Activated CD4-positive, alpha-beta T cell treated with anti-CD3 and anti-CD28 coated beads for 1 hour (primary cell): ENCODE results near the gene MS4A6A.
"Not testable (repeated sequence)": the region's sequence is repeated elsewhere in the genome, so short reads cannot be mapped to it uniquely, and the experiment has no call there.

Experiments
- DNase-seq: peaks from one replicate; pipeline ENCODE4 v3.0.0-alpha.2; 2020

Gene MS4A6A

GRCh38 chr11:60182541-60183330 lies at the start of gene MS4A6A:
TSS of gene MS4A6A (minus strand) at chr11:60183083. CDS start at chr11:60181727, 1,356 bp downstream.
- DNase-seq = no peak

GRCh38 chr11:60230681-60231080 lies 47.8 kb upstream of the MS4A6A start:
- DNase-seq = no peak

- no peak for DNase-seq
Observed at GRCh38 chr11:60222141-60222540, 39.3 kb upstream of the MS4A6A start.

GRCh38 chr11:60221692-60222091 lies 38.8 kb upstream of the MS4A6A start:
- no peak for DNase-seq

- DNase-seq = no peak
Observed at GRCh38 chr11:60221181-60221580, 38.3 kb upstream of the MS4A6A start.

- DNase-seq = no peak
Observed at GRCh38 chr11:60214386-60214785, 31.5 kb upstream of the MS4A6A start.

GRCh38 chr11:60211206-60211605 lies 28.3 kb upstream of the MS4A6A start:
- DNase-seq = no peak

GRCh38 chr11:60209977-60210376 lies 27.1 kb upstream of the MS4A6A start:
- no peak for DNase-seq

GRCh38 chr11:60208951-60209350 lies 26.1 kb upstream of the MS4A6A start:
- no peak for DNase-seq

- DNase-seq = no peak
Observed at GRCh38 chr11:60208146-60208895, 25.4 kb upstream of the MS4A6A start.

GRCh38 chr11:60206616-60207015 lies 23.7 kb upstream of the MS4A6A start:
- DNase-seq = no peak

GRCh38 chr11:60204922-60205321 lies 22.0 kb upstream of the MS4A6A start:
- DNase-seq = no peak

- DNase-seq = not testable (repeated sequence)
Observed at GRCh38 chr11:60201334-60201733, 18.5 kb upstream of the MS4A6A start.

- DNase-seq = no peak
Observed at GRCh38 chr11:60197442-60197841, 14.6 kb upstream of the MS4A6A start.

GRCh38 chr11:60195923-60196368 lies 13.1 kb upstream of the MS4A6A start:
- no peak for DNase-seq

GRCh38 chr11:60194511-60194910 lies 11.6 kb upstream of the MS4A6A start:
- DNase-seq = no peak

GRCh38 chr11:60193687-60194433 lies 11.0 kb upstream of the MS4A6A start:
- peak; percentile 13 for DNase-seq

- DNase-seq = not testable (repeated sequence)
Observed at GRCh38 chr11:60192564-60192963, 9.7 kb upstream of the MS4A6A start.

- not testable (repeated sequence) for DNase-seq
Observed at GRCh38 chr11:60188481-60188880, 5.6 kb upstream of the MS4A6A start.

- not testable (repeated sequence) for DNase-seq
Observed at GRCh38 chr11:60186128-60186527, 3.2 kb upstream of the MS4A6A start.

- DNase-seq = not testable (repeated sequence)
Observed at GRCh38 chr11:60185512-60185827, 2.6 kb upstream of the MS4A6A start.

- DNase-seq = no peak
Observed at GRCh38 chr11:60184824-60185511, 2.1 kb upstream of the MS4A6A start.
